Calu3 (cell line): ENCODE results near the gene CNNM1. TPM values are rescaled to one million over a fixed set of nuclear protein-coding genes. Genes with fewer than 3 reads are reported as not detected.

Source experiments
- BruUV-seq: library from RNA; stranded (reverse); fragments of 400-500 nt; replicated peaks from 2 replicates; lab custom pipeline; 2021; lab: Mats Ljungman, UMichigan
- CTCF ChIA-PET: fragments of 300-600 bp; sonication (Branson Sonifier 250); formaldehyde crosslinking; loops from one replicate; lab custom pipeline; 2022; ENCODE audit warnings: antibody characterized with exemption; lab: Charles Lee
- DNase-seq: peaks from one replicate; pipeline ENCODE4 v3.0.0; 2022
- H3K27ac Mint-ChIP-seq: one replicate; pipeline ENCODE4 v1.8.0; 2022; ENCODE audit warnings: mixed read lengths; ENCODE audit not compliant: unreplicated experiment
- H3K27me3 Mint-ChIP-seq: one replicate; pipeline ENCODE4 v1.8.0; 2022; ENCODE audit warnings: mixed read lengths; ENCODE audit not compliant: unreplicated experiment
- H3K36me3 Mint-ChIP-seq: one replicate; pipeline ENCODE4 v1.8.0; 2022; ENCODE audit warnings: mild to moderate bottlenecking, moderate library complexity, mixed read lengths; ENCODE audit not compliant: insufficient read depth, unreplicated experiment
- H3K4me1 Mint-ChIP-seq: one replicate; pipeline ENCODE4 v1.8.0; 2022; ENCODE audit warnings: mild to moderate bottlenecking, low read depth, mixed read lengths; ENCODE audit not compliant: unreplicated experiment
- H3K4me3 Mint-ChIP-seq: one replicate; pipeline ENCODE4 v1.8.0; 2022; ENCODE audit warnings: mild to moderate bottlenecking, low read depth, moderate library complexity, mixed read lengths; ENCODE audit not compliant: unreplicated experiment
- H3K9me3 Mint-ChIP-seq: one replicate; pipeline ENCODE4 v1.8.0; 2022; ENCODE audit warnings: low read depth, mixed read lengths; ENCODE audit not compliant: unreplicated experiment
- CTCF ChIP-seq: fragments of 200-600 bp; IDR thresholded peaks from one replicate; pipeline ENCODE4 v1.8.0; 2022; ENCODE audit warnings: antibody characterized with exemption; ENCODE audit not compliant: unreplicated experiment
- intact Hi-C: fragments of 100-400 bp; cut with micrococcal nuclease; formaldehyde crosslinking; loops from one replicate; pipeline ENCODE4 v1.10.0; 2022; ENCODE audit not compliant: unreplicated experiment
- total RNA-seq: library from RNA; stranded (reverse); gene quantifications from 2 replicates; pipeline ENCODE4 v1.2.3, GENCODE V29; 2022

The CNNM1 gene
- total RNA-seq, 1 experiment from 2014 or later, result 5.8 TPM

GRCh38 chr10:99368646-99369045 is 39.5 kb downstream of the CNNM1 start:
- CTCF ChIA-PET, result interaction anchor here (1.1 kb wide), 1 partner anchor 31 kb away, joined by 3 read pairs; no protein-coding TSS in a partner anchor
- no peak for DNase-seq
- H3K4me3 Mint-ChIP-seq, result no peak overlapping the region
- no peak for TF ChIP-seq CTCF
- no peaks in the 10 kb centered on the region for H3K27me3 Mint-ChIP-seq
- no peaks in the 10 kb centered on the region for H3K4me1 Mint-ChIP-seq
- no peaks in the 10 kb centered on the region for H3K36me3 Mint-ChIP-seq
- H3K27ac Mint-ChIP-seq, result no peak overlapping the region
- intact Hi-C loops, result no loop called here
- no TSS peak for BruUV-seq
- H3K9me3 Mint-ChIP-seq, result no peaks in the 10 kb centered on the region

- intact Hi-C loops, result no loop called here
- Mint-ChIP-seq H3K4me3 (no peak overlapping the region), H3K9me3 (no peaks in the 10 kb centered on the region), H3K27ac (no peak overlapping the region), H3K27me3 (no peaks in the 10 kb centered on the region), H3K36me3 (no peaks in the 10 kb centered on the region), H3K4me1 (no peaks in the 10 kb centered on the region)
- CTCF ChIA-PET, result interaction anchor here (1.1 kb wide), 1 partner anchor 32 kb away, joined by 3 read pairs; no protein-coding TSS in a partner anchor
- no peak for TF ChIP-seq CTCF
- no TSS peak for BruUV-seq
- no peak for DNase-seq
These were observed 40.0 kb downstream of the CNNM1 start for GRCh38 chr10:99369126-99369525.

- BruUV-seq, result no TSS peak
- no peak overlapping the region for H3K4me3 Mint-ChIP-seq
- H3K27ac Mint-ChIP-seq, result no peak overlapping the region
- no peak for TF ChIP-seq CTCF
- H3K36me3 Mint-ChIP-seq, result no peaks in the 10 kb centered on the region
- H3K27me3 Mint-ChIP-seq, result no peaks in the 10 kb centered on the region
- H3K9me3 Mint-ChIP-seq, result no peaks in the 10 kb centered on the region
- DNase-seq, result no peak
- H3K4me1 Mint-ChIP-seq, result no peaks in the 10 kb centered on the region
- CTCF ChIA-PET, result interaction anchor here (1.1 kb wide), 1 partner anchor 32 kb away, joined by 3 read pairs; no protein-coding TSS in a partner anchor
- intact Hi-C loops, result no loop called here
These were observed 40.4 kb downstream of the CNNM1 start for GRCh38 chr10:99369551-99369950.

- Mint-ChIP-seq H3K4me1 (peaks cover 9% of the 10 kb centered on the region), H3K27ac (no peak overlapping the region), H3K27me3 (no peaks in the 10 kb centered on the region), H3K4me3 (no peak overlapping the region), H3K36me3 (no peaks in the 10 kb centered on the region), H3K9me3 (no peaks in the 10 kb centered on the region)
- peak; percentile 20 for DNase-seq
- CTCF ChIA-PET, result no interaction called here
- TF ChIP-seq CTCF, result peak; percentile 29
- BruUV-seq, result no TSS peak
- intact Hi-C loops, result loop anchor here (5.0 kb wide), 1 partner anchor 579 kb away; no protein-coding TSS in a partner anchor
These were observed 41.8 kb downstream of the CNNM1 start for GRCh38 chr10:99370993-99371392.
